Right lobe of liver (tissue), 6 donors: ENCODE results near the gene TOR1B. TPM values are rescaled to one million over a fixed set of nuclear protein-coding genes. Genes with fewer than 3 reads are reported as not detected.

Experiments used
- ATAC-seq, 4 donors: fragments of 200-7000 bp; cut with Tn5 transposase; one replicate each; pipeline ENCODE4 v1.9.1; 2020; ENCODE audit warnings: mild to moderate bottlenecking in 4 of 4, moderate library complexity in 4 of 4
- DNase-seq, 3 donors: peaks; one replicate each; pipeline ENCODE4 v3.0.0-alpha.2; 2020
- H3K27ac ChIP-seq, 3 donors: fragments of 200-600 bp; one replicate each; pipeline ENCODE4 v1.8.0; 2022
- H3K27me3 ChIP-seq, 2 donors: fragments of 200-600 bp; one replicate each; pipeline ENCODE4 v1.8.0; 2022
- H3K36me3 ChIP-seq, 4 donors: fragments of 200-600 bp; sonication (generic) in 1 of 4; one replicate each; pipeline versions ENCODE4 v1.5.1 to v1.8.0; 2017 to 2022; ENCODE audit warnings: control low read depth in 1 of 4
- H3K4me1 ChIP-seq, 4 donors: fragments of 200-600 bp; sonication (generic) in 1 of 4; one replicate each; pipeline versions ENCODE4 v1.5.1 to v1.8.0; 2017 to 2022; ENCODE audit warnings: control low read depth in 1 of 4
- H3K4me3 ChIP-seq, 3 donors: fragments of 200-600 bp; one replicate each; pipeline ENCODE4 v1.8.0; 2022
- H3K9me3 ChIP-seq, 4 donors: fragments of 200-600 bp; sonication (generic) in 1 of 4; one replicate each; pipeline versions ENCODE4 v1.5.1 to v1.8.0; 2017 to 2022; ENCODE audit warnings: control low read depth in 1 of 4
- POLR2A ChIP-seq: fragments of 450-650 bp; IDR thresholded peaks from one replicate; pipeline ENCODE4 v1.6.1; 2017; ENCODE audit warnings: antibody characterized with exemption, mild to moderate bottlenecking
- WGBS: methylation state at CpG from one replicate; pipeline ENCODE4 v1.1.6; 2018; ENCODE audit warnings: low coverage, low lambda C conversion rate; ENCODE audit not compliant: insufficient coverage; ENCODE audit errors: missing lambda C conversion rate; 5-methylcytosine and 5-hydroxymethylcytosine counted together
- intact Hi-C, 2 donors: fragments of 100-400 bp; cut with DNase I; formaldehyde crosslinking; loops; one replicate each; pipeline versions ENCODE4 v1.11.2 to v1.14.1; 2022
- total RNA-seq, 6 experiments: library from RNA; depleted of rRNA in 2 of 6; stranded (reverse); fragments of >200 nt in 2 of 6; fragmentation: NEBNext Ultra II Directional in 3 of 6; extraction: Animal tissue kit (Norgen Biotek cat#: 25700) in 3 of 6; gene quantifications; one replicate each; pipeline versions ENCODE4 v1.1.0 to v1.2.4, GENCODE V29; 2016 to 2023
- TF ChIP-seq, protein P1 (sequence below), 4 donors: fragments of 200-600 bp in 3 of 4; fragments of 450-650 bp in 1 of 4; IDR thresholded peaks; one replicate each; pipeline versions ENCODE4 v1.5.1 to v1.8.0; 2016 to 2022; ENCODE audit warnings: antibody characterized with exemption in 4 of 4, mild to moderate bottlenecking in 2 of 4
- donor health status: DM: no; HTN: yes; CAD: no.
- donor health status: DM: no; HTN: no; CAD: no.
- donor health status: DM: no; HTN: no; CAD: no.
- donor health status: DM: no; HTN: yes; CAD: no.
- donor health status: DM: no; HTN: yes; CAD: no.

The TOR1B gene
- total RNA-seq, 6 experiments from 2014 or later: 16.1 to 30.7 (median 18.9) TPM

DNA sequence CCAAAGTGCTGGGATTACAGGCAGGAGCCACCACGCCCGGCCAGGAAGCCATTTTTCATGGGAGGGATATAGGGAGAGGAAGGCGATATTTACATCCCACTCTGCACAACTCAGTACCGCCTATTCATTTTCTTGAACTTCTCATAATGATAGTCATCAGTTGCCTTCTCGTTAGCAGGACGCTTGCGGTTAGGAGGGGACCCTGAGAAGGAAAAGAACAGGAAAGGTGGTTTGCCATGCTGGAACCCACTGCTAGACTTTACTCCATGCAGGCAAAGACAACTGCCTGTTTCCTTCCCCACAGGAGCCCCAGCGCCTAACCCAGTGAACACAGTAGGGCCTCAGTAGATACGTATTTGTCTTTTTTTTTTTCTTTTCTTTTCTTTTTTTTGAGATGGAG lies 25.1 kb downstream of the TOR1B start:
- H3K27ac ChIP-seq: no peak overlapping the region
- no peak for TF ChIP-seq POLR2A
- TF ChIP-seq, protein P1, sequence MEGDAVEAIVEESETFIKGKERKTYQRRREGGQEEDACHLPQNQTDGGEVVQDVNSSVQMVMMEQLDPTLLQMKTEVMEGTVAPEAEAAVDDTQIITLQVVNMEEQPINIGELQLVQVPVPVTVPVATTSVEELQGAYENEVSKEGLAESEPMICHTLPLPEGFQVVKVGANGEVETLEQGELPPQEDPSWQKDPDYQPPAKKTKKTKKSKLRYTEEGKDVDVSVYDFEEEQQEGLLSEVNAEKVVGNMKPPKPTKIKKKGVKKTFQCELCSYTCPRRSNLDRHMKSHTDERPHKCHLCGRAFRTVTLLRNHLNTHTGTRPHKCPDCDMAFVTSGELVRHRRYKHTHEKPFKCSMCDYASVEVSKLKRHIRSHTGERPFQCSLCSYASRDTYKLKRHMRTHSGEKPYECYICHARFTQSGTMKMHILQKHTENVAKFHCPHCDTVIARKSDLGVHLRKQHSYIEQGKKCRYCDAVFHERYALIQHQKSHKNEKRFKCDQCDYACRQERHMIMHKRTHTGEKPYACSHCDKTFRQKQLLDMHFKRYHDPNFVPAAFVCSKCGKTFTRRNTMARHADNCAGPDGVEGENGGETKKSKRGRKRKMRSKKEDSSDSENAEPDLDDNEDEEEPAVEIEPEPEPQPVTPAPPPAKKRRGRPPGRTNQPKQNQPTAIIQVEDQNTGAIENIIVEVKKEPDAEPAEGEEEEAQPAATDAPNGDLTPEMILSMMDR (IDR thresholded peaks at IDR 0.05): no peak
- DNase-seq (no peak), ATAC-seq (no peak)
- H3K4me3 ChIP-seq: no peak overlapping the region
- no peaks in the 10 kb centered on the region for H3K27me3 ChIP-seq
- 90% methylated on average over 2 of the region's 9 CpGs for WGBS
- peaks cover 0 to under 1% (median 0%) of the 10 kb centered on the region in 4 donors for H3K4me1 ChIP-seq
- intact Hi-C loops: no loop called here
- H3K36me3 ChIP-seq: peaks cover 9 to 68% (median 28%) of the 10 kb centered on the region in 4 donors
- no peaks in the 10 kb centered on the region for H3K9me3 ChIP-seq

DNA sequence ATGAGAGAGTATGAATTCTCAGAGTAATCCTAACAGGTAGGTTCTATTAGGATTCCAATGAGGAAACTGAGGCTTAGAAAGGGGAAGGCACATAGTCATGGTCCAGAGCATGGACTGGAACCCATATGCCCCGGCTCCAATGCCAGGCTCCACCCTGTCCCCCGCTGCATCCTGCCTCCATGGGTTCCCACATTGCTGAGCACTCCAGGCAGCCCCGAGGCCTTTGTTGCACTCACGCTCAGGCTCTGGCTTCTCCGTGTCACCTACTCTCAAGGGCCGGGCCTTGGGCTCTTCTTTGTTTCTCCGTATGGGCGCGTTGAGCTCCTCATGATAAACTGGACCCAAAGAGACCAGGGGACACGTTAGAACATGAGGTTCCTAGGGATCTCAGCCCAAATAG lies 26.0 kb downstream of the TOR1B start:
- Histone ChIP-seq H3K4me1 (peaks cover 0 to 6% (median 2%) of the 10 kb centered on the region in 4 donors), H3K36me3 (peaks cover 9 to 73% (median 29%) of the 10 kb centered on the region in 4 donors), H3K4me3 (no peak overlapping the region), H3K9me3 (no peaks in the 10 kb centered on the region), H3K27me3 (no peaks in the 10 kb centered on the region), H3K27ac (no peak overlapping the region)
- no peak for DNase-seq
- no peak for TF ChIP-seq POLR2A
- TF ChIP-seq, protein P1 (IDR thresholded peaks at IDR 0.05): no peak
- 89% methylated on average over 8 of the region's 10 CpGs for WGBS
- intact Hi-C loops: no loop called here
- no peak for ATAC-seq

DNA sequence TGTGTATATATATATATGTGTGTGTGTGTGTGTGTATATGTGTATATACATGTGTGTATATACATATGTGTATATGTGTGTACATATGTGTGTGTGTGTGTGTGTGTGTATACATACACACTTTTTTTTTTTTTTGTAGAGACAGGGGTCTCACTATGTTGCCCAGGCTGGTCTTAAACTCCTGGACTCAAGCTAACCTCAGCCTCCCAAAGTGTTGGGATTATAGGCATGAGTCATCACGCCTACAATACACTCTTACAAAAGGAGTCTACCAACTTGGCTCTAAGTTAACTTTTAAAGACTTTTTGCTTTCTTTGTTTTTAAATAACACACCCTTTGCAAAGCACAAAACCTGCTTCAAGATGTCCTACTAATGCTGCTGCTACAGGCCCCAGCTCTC lies 30.0 kb downstream of the TOR1B start:
- Histone ChIP-seq H3K4me1 (peaks cover 0 to 18% (median 4%) of the 10 kb centered on the region in 4 donors), H3K27ac (no peak overlapping the region), H3K36me3 (peaks cover 9 to 55% (median 29%) of the 10 kb centered on the region in 4 donors), H3K9me3 (no peaks in the 10 kb centered on the region), H3K4me3 (no peak overlapping the region), H3K27me3 (no peaks in the 10 kb centered on the region)
- WGBS: 80% methylated on average over 1 of the region's 1 CpG
- no peak for ATAC-seq
- DNase-seq: no peak
- no peak for TF ChIP-seq POLR2A
- TF ChIP-seq, protein P1 (IDR thresholded peaks at IDR 0.05): no peak
- intact Hi-C loops: no loop called here

DNA sequence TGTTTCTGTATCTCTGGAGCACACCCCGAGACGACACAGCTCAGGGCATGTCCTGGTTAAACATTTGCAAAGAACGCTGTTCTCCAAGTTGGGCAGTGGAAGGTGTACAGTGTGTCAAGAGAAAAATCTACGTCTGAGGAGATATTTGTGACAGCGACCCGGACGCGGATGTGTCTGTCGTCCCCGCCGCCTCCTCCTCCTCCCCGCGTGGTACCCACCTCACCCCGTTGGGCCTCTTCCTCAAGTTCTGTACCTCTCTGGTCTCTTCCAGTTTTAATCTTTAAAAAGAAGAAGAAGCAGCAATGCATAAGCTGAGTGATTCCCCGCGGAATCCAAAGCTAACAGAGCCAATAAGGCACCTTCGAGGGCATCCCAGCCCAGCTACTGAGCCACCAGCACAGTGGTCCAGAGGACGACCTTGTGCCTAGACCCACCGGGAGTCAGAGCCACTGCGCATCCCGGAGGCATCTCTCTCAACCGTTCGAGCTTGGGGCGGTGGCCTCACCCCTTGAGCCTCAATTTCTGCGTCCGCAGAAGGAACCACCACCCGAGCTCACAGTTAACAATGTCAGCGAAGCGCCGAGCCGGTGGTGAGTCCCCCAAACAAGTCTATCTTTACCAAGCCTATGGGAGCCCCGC lies 31.6 kb downstream of the TOR1B start:
- peak in 1 of 3 donors; percentile 59 for DNase-seq
- Histone ChIP-seq H3K4me1 (peaks cover 0 to 18% (median 4%) of the 10 kb centered on the region in 4 donors), H3K27ac (peak overlapping the region; percentile 28 to 83 (median 52)), H3K27me3 (no peaks in the 10 kb centered on the region), H3K4me3 (peak overlapping the region; percentile 68 to 98 (median 98)), H3K9me3 (no peaks in the 10 kb centered on the region), H3K36me3 (peaks cover 9 to 39% (median 21%) of the 10 kb centered on the region in 4 donors)
- no peak for TF ChIP-seq POLR2A
- TF ChIP-seq, protein P1 (IDR thresholded peaks at IDR 0.05): no peak
- intact Hi-C loops: no loop called here
- ATAC-seq: peak; percentile 34 to 45 (median 40)
- 1% methylated on average over 21 of the region's 32 CpGs for WGBS
